T-helper 1 cell (primary cell): ENCODE measurements around the gene CDCA7.
"Not testable (repeated sequence)": the region's sequence is repeated elsewhere in the genome, so short reads cannot be mapped to it uniquely, and the experiment has no call there.

Source experiments
- DNase-seq, 5 donors: peaks; one replicate each; pipeline ENCODE4 v3.0.0-alpha.2; 2012 to 2020
- total RNA-seq, 4 donors: gene quantifications; one replicate each; lab custom pipeline; 2026; lab: John Stamatoyannopoulos, UW

Gene CDCA7
- total RNA-seq: 0.71 to 7.7 (median 3.5) reads per million in 4 donors

GRCh38 chr2:173354582-173355131 lies at the start of gene CDCA7:
Gene CDCA7, plus strand, starts transcription at chr2:173354872. Its CDS starts 92 bp downstream, at chr2:173354964.
- DNase-seq: peak; percentile 4 to 84 (median 15)

GRCh38 chr2:173305303-173305702 lies 49.4 kb upstream of the CDCA7 start:
- no peak for DNase-seq

- peak in 1 of 5 donors; percentile 7 for DNase-seq
These were observed 47.4 kb upstream of the CDCA7 start for GRCh38 chr2:173307293-173307692.

GRCh38 chr2:173309370-173309769 lies 45.3 kb upstream of the CDCA7 start:
- DNase-seq: not testable (repeated sequence)

GRCh38 chr2:173311844-173312606 lies 42.6 kb upstream of the CDCA7 start:
- DNase-seq: no peak

GRCh38 chr2:173323371-173323770 lies 31.3 kb upstream of the CDCA7 start:
- DNase-seq: no peak

- no peak for DNase-seq
These were observed 27.9 kb upstream of the CDCA7 start for GRCh38 chr2:173326806-173327205.

GRCh38 chr2:173327421-173327820 lies 27.3 kb upstream of the CDCA7 start:
- DNase-seq: no peak

- DNase-seq: not testable (repeated sequence)
These were observed 21.7 kb upstream of the CDCA7 start for GRCh38 chr2:173333003-173333402.

GRCh38 chr2:173339807-173340206 lies 14.9 kb upstream of the CDCA7 start:
- DNase-seq: no peak

GRCh38 chr2:173343921-173344320 lies 10.8 kb upstream of the CDCA7 start:
- no peak for DNase-seq

- no peak for DNase-seq
These were observed 8.6 kb upstream of the CDCA7 start for GRCh38 chr2:173346035-173346434.

GRCh38 chr2:173347305-173348168 lies 7.1 kb upstream of the CDCA7 start:
- DNase-seq: no peak

GRCh38 chr2:173349287-173349686 lies 5.4 kb upstream of the CDCA7 start:
- no peak for DNase-seq

- DNase-seq: no peak
These were observed 4.3 kb upstream of the CDCA7 start for GRCh38 chr2:173350383-173350782.

- no peak for DNase-seq
These were observed 2.8 kb upstream of the CDCA7 start for GRCh38 chr2:173351879-173352278.

- no peak for DNase-seq
These were observed 1.1 kb upstream of the CDCA7 start for GRCh38 chr2:173353556-173353955.

GRCh38 chr2:173354073-173354581 lies 545 bp upstream of the CDCA7 start:
- peak in 1 of 5 donors; percentile 86 for DNase-seq

GRCh38 chr2:173355132-173355865 lies 627 bp downstream of the CDCA7 start:
- DNase-seq: peak in 2 of 5 donors; percentile 2 to 70

- DNase-seq: peak in 1 of 5 donors; percentile 7
These were observed 1.3 kb downstream of the CDCA7 start for GRCh38 chr2:173355866-173356508.

- DNase-seq: no peak
These were observed 2.7 kb downstream of the CDCA7 start for GRCh38 chr2:173357346-173357745.

GRCh38 chr2:173358616-173359015 lies 3.9 kb downstream of the CDCA7 start:
- DNase-seq: peak in 1 of 5 donors; percentile 29
